Loucy (cell line): ENCODE results near the gene NPIPB2.

Source experiments
- H2AFZ ChIP-seq: fragments of 200-600 bp; sonication (generic); 2 replicates; pipeline ENCODE4 v1.6.0; 2016; ENCODE audit warnings: antibody characterized with exemption, mild to moderate bottlenecking, low read length, moderate library complexity
- H3F3A ChIP-seq: fragments of 200-600 bp; 2 replicates; pipeline ENCODE4 v1.6.0; 2016; ENCODE audit warnings: antibody characterized with exemption, low read depth, mild to moderate bottlenecking
- H3K27me3 ChIP-seq: fragments of 200-600 bp; sonication (generic); 2 replicates; pipeline ENCODE4 v1.6.1; 2014; ENCODE audit warnings: low read length, mild to moderate bottlenecking; ENCODE audit not compliant: insufficient read depth, poor library complexity, severe bottlenecking
- H3K36me3 ChIP-seq: fragments of 200-600 bp; sonication (generic); 2 replicates; pipeline ENCODE4 v1.6.1; 2016; ENCODE audit warnings: low read length; ENCODE audit not compliant: insufficient read depth
- H3K4me1 ChIP-seq: fragments of 200-600 bp; sonication (generic); 2 replicates; pipeline ENCODE4 v1.5.1; 2014; ENCODE audit warnings: low read length, mild to moderate bottlenecking; ENCODE audit not compliant: insufficient read depth, poor library complexity, severe bottlenecking
- H3K4me2 ChIP-seq: fragments of 200-600 bp; sonication (generic); 2 replicates; pipeline ENCODE4 v1.6.0; 2014; ENCODE audit warnings: antibody characterized with exemption, low read length, low read depth, mild to moderate bottlenecking; ENCODE audit not compliant: poor library complexity, severe bottlenecking
- H3K4me3 ChIP-seq: fragments of 200-600 bp; sonication (generic); 2 replicates; pipeline ENCODE4 v1.5.1; 2014; ENCODE audit warnings: low read length, mild to moderate bottlenecking, mixed read lengths; ENCODE audit not compliant: poor library complexity, severe bottlenecking
- H3K79me2 ChIP-seq: fragments of 200-600 bp; sonication (generic); 2 replicates; pipeline ENCODE4 v1.6.1; 2014; ENCODE audit warnings: low read length; ENCODE audit not compliant: insufficient read depth
- H3K9ac ChIP-seq: fragments of 200-600 bp; sonication (generic); 2 replicates; pipeline ENCODE4 v1.6.0; 2014; ENCODE audit warnings: mild to moderate bottlenecking, low read depth, low read length, moderate library complexity; ENCODE audit not compliant: poor library complexity, severe bottlenecking
- H3K9me2 ChIP-seq: fragments of 200-600 bp; sonication (generic); replicated peaks from 2 replicates; pipeline ENCODE4 v1.6.1; 2016; ENCODE audit warnings: low read depth, low read length, mixed read lengths
- H3K9me3 ChIP-seq: fragments of 200-600 bp; sonication (generic); 2 replicates; pipeline ENCODE4 v1.6.1; 2014; ENCODE audit warnings: mild to moderate bottlenecking, antibody characterized with exemption, low read length, low read depth; ENCODE audit not compliant: insufficient read depth
- H4K20me1 ChIP-seq: fragments of 200-600 bp; sonication (generic); 2 replicates; pipeline ENCODE4 v1.6.0; 2014; ENCODE audit warnings: antibody characterized with exemption, low read length, mild to moderate bottlenecking; ENCODE audit not compliant: insufficient read depth, poor library complexity, severe bottlenecking
- CTCF ChIP-seq: fragments of 200-600 bp; sonication (generic); conservative IDR thresholded peaks from 2 replicates; pipeline ENCODE4 v1.5.1; 2014; ENCODE audit warnings: mild to moderate bottlenecking, antibody characterized with exemption, low read length
- EZH2phosphoT487 ChIP-seq: fragments of 200-600 bp; IDR thresholded peaks from 2 replicates; pipeline ENCODE4 v1.6.1; 2018; ENCODE audit warnings: antibody characterized with exemption, mild to moderate bottlenecking, moderate library complexity, borderline replicate concordance

Gene NPIPB2

GRCh38 chr16:11886881-11887280, 55.0 kb downstream of the NPIPB2 start:
- H3K9me3 ChIP-seq: no peaks in the 10 kb centered on the region
- H3K36me3 ChIP-seq: peaks cover 49% of the 10 kb centered on the region; the same call in 1 of the 2 replicates
- TF ChIP-seq EZH2phosphoT487 (no peak), CTCF (no peak)
- H3F3A ChIP-seq: no peaks in the 10 kb centered on the region
- no peak overlapping the region for H3K4me3 ChIP-seq
- H3K9ac ChIP-seq: no peak overlapping the region
- H3K4me1 ChIP-seq: no peaks in the 10 kb centered on the region
- no peaks in the 10 kb centered on the region for H3K9me2 ChIP-seq
- no peak overlapping the region for H3K4me2 ChIP-seq
- H4K20me1 ChIP-seq: no peaks in the 10 kb centered on the region
- no peaks in the 10 kb centered on the region for H3K27me3 ChIP-seq
- H3K79me2 ChIP-seq: no peaks in the 10 kb centered on the region
- no peak overlapping the region for H2AFZ ChIP-seq

- H3K4me3 ChIP-seq: no peak overlapping the region
- H3F3A ChIP-seq: no peaks in the 10 kb centered on the region
- no peak overlapping the region for H3K9ac ChIP-seq
- H3K4me2 ChIP-seq: no peak overlapping the region
- H2AFZ ChIP-seq: no peak overlapping the region
- H4K20me1 ChIP-seq: no peaks in the 10 kb centered on the region
- no peaks in the 10 kb centered on the region for H3K79me2 ChIP-seq
- H3K9me3 ChIP-seq: no peaks in the 10 kb centered on the region
- no peaks in the 10 kb centered on the region for H3K4me1 ChIP-seq
- H3K36me3 ChIP-seq: peaks cover 59% of the 10 kb centered on the region; the same call in 1 of the 2 replicates
- H3K27me3 ChIP-seq: no peaks in the 10 kb centered on the region
- TF ChIP-seq EZH2phosphoT487 (no peak), CTCF (no peak)
- H3K9me2 ChIP-seq: no peaks in the 10 kb centered on the region
These were observed 57.8 kb downstream of the NPIPB2 start for GRCh38 chr16:11884035-11884434.

- Histone ChIP-seq H3F3A (no peaks in the 10 kb centered on the region), H4K20me1 (no peaks in the 10 kb centered on the region), H2AFZ (no peak overlapping the region), H3K79me2 (no peaks in the 10 kb centered on the region), H3K9ac (no peak overlapping the region), H3K9me3 (no peaks in the 10 kb centered on the region), H3K36me3 (peaks cover 68% of the 10 kb centered on the region; the same call in 1 of the 2 replicates), H3K4me2 (no peak overlapping the region), H3K4me3 (no peak overlapping the region), H3K9me2 (no peaks in the 10 kb centered on the region), H3K27me3 (no peaks in the 10 kb centered on the region), H3K4me1 (no peaks in the 10 kb centered on the region)
- TF ChIP-seq CTCF (no peak), EZH2phosphoT487 (no peak)
These were observed 61.8 kb downstream of the NPIPB2 start for GRCh38 chr16:11880007-11880406.
